Heart right ventricle (tissue), 16 donors: ENCODE measurements around the gene RNASE1. TPM values are rescaled to one million over a fixed set of nuclear protein-coding genes. Genes with fewer than 3 reads are reported as not detected.

Source experiments
- ATAC-seq, 8 donors: fragments of 200-7000 bp; cut with Tn5 transposase; one replicate each; pipeline ENCODE4 v1.9.1; 2020; ENCODE audit warnings: mild to moderate bottlenecking in 8 of 8, moderate library complexity in 8 of 8, moderate number of reproducible peaks in 1 of 8
- DNase-seq, 2 donors: peaks; one replicate each; pipeline ENCODE4 v3.0.0-alpha.2; 2020
- H3K27ac ChIP-seq, 10 donors: fragments of 200-600 bp; sonication (generic) in 2 of 10; one replicate each; pipeline versions ENCODE4 v1.5.0 to v1.8.0; 2020 to 2022; ENCODE audit warnings: mild to moderate bottlenecking in 3 of 10
- H3K27me3 ChIP-seq, 7 donors: fragments of 200-600 bp; one replicate each; pipeline ENCODE4 v1.8.0; 2021 to 2022; ENCODE audit warnings: mild to moderate bottlenecking in 2 of 7
- H3K36me3 ChIP-seq, 9 donors: fragments of 200-600 bp; sonication (generic) in 1 of 9; one replicate each; pipeline versions ENCODE4 v1.5.0 to v1.8.0; 2020 to 2022; ENCODE audit warnings: mild to moderate bottlenecking in 2 of 9
- H3K4me1 ChIP-seq, 9 donors: fragments of 200-600 bp; sonication (generic) in 1 of 9; one replicate each; pipeline versions ENCODE4 v1.5.0 to v1.8.0; 2020 to 2022; ENCODE audit warnings: mild to moderate bottlenecking in 4 of 9
- H3K4me3 ChIP-seq, 10 donors: fragments of 200-600 bp; sonication (generic) in 2 of 10; one replicate each; pipeline versions ENCODE4 v1.5.0 to v1.8.0; 2020 to 2022; ENCODE audit warnings: mild to moderate bottlenecking in 7 of 10, moderate library complexity in 2 of 10
- H3K9me3 ChIP-seq, 11 donors: fragments of 200-600 bp in 10 of 11; sonication (generic) in 2 of 11; one replicate each; pipeline versions ENCODE4 v1.5.0 to v1.8.0; 2013 to 2022; ENCODE audit warnings: mild to moderate bottlenecking in 2 of 11, control low read depth in 1 of 11, moderate library complexity in 1 of 11
- WGBS, 2 donors: extraction: QIAGEN DNeasy Blood & Tissue Kit; methylation state at CpG; one replicate each; pipeline ENCODE4 v1.1.7; 2013; ENCODE audit warnings: inconsistent platforms in 1 of 2; 5-methylcytosine and 5-hydroxymethylcytosine counted together
- intact Hi-C, 10 donors: fragments of 100-400 bp; cut with DNase I; formaldehyde crosslinking; loops; one replicate each; pipeline versions ENCODE4 v1.11.1 to v1.14.2; 2022
- polyA plus RNA-seq, 2 donors: library from polyadenylated mRNA; stranded (reverse); fragments of 200-250 nt; gene quantifications; one replicate each; pipeline ENCODE4 v1.2.3, GENCODE V29; 2013
- total RNA-seq, 10 donors: library from RNA; stranded (reverse); fragmentation: NEBNext Ultra II Directional in 3 of 10; extraction: Animal tissue kit (Norgen Biotek cat#: 25700) in 3 of 10; gene quantifications; one replicate each; pipeline versions ENCODE4 v1.2.1 to v1.2.4, GENCODE V29; 2021 to 2023
- TF ChIP-seq, protein P1 (sequence below), 9 donors: fragments of 200-600 bp; sonication (generic) in 2 of 9; IDR thresholded peaks; one replicate each; pipeline versions ENCODE4 v1.5.0 to v1.8.0; 2021 to 2022; ENCODE audit warnings: antibody characterized with exemption in 9 of 9, mild to moderate bottlenecking in 5 of 9, moderate library complexity in 1 of 9
- donor health status: Arrhythmogenic right ventricular cardiomyopathy.
- donor health status: ischemic (EF 13 %, LVEDD 7.1; RV severe dilation, severe dysfunction).
- donor health status: healthy with polysubstance abuse.
- donor health status: DM: no; HTN: yes; CAD: no.
- donor health status: DM: no; HTN: no; CAD: no.
- donor health status: ischemic (EF 25% LVEDD 6.9; RV normal size, moderate dysfunction).
- donor health status: ischemic (EF 25% LVEDD 5.7; RV mildly dilated, moderate dysfunction).
- donor health status: healthy.
- donor health status: DM: yes; HTN: yes; CAD: no.
- donor health status: Ischemic cardiomyopathy.
- donor health status: ischemic (EF 35%, LVEDD 5.7; RV mildly dilated, moderate dysfunction).
- donor health status: nonischemic (EF 11% LVEDD 7.7; RV severe dilation, severe dysfunction).
- donor health status: DM: yes; HTN: yes; CAD: no.
- donor health status: PGD.
- donor health status: ischemic (EF 29% LVEDD 5.4; RV normal size, mild dysfunction).
- donor health status: nonischemic (EF 23%, LVEDD 6.1; RV moderate dilation, normal function).

The RNASE1 gene
- total and polyA plus RNA-seq, 12 donors: 92.1 to 490 (median 180) TPM

GRCh38 chr14:20774258-20774824 is 28.3 kb downstream of the RNASE1 start:
- ATAC-seq (no peak), DNase-seq (no peak)
- no peaks in the 10 kb centered on the region for H3K27me3 ChIP-seq
- TF ChIP-seq, protein P1, sequence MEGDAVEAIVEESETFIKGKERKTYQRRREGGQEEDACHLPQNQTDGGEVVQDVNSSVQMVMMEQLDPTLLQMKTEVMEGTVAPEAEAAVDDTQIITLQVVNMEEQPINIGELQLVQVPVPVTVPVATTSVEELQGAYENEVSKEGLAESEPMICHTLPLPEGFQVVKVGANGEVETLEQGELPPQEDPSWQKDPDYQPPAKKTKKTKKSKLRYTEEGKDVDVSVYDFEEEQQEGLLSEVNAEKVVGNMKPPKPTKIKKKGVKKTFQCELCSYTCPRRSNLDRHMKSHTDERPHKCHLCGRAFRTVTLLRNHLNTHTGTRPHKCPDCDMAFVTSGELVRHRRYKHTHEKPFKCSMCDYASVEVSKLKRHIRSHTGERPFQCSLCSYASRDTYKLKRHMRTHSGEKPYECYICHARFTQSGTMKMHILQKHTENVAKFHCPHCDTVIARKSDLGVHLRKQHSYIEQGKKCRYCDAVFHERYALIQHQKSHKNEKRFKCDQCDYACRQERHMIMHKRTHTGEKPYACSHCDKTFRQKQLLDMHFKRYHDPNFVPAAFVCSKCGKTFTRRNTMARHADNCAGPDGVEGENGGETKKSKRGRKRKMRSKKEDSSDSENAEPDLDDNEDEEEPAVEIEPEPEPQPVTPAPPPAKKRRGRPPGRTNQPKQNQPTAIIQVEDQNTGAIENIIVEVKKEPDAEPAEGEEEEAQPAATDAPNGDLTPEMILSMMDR (IDR thresholded peaks at IDR 0.05): no peak
- no peaks in the 10 kb centered on the region for H3K9me3 ChIP-seq
- intact Hi-C loops: no loop called here
- no peak overlapping the region for H3K27ac ChIP-seq
- no peak overlapping the region for H3K4me3 ChIP-seq
- 81 to 87% methylated on average over 5 of the region's 5 CpGs for WGBS, 2 donors
- H3K4me1 ChIP-seq: peaks cover 0 to 4% (median 0%) of the 10 kb centered on the region in 9 donors
- no peaks in the 10 kb centered on the region for H3K36me3 ChIP-seq

DNA sequence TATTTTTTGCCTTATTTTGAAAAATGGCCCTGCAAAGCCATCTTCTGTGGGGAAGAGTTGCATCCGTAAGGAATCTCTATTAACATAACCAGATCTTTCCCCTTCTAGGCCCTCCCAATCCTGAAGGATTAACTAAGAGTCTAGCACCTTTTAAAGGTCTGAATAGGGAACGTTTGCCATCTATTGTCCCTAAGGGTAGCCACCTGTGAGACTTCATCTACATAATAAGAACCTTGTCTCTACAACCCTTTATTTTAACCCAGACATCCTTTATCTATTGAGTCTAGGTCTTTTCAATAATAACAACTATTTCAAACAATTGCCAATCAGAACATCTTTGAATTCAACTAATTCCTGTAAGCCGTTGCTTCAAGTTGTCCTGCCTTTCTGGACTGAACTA is 30.0 kb downstream of the RNASE1 start:
- WGBS, 2 donors: 76 to 78% methylated on average over 3 of the region's 3 CpGs
- no peaks in the 10 kb centered on the region for H3K36me3 ChIP-seq
- intact Hi-C loops: no loop called here
- H3K4me1 ChIP-seq: peaks cover 0 to 14% (median 0%) of the 10 kb centered on the region in 9 donors
- H3K27ac ChIP-seq: no peak overlapping the region
- no peak overlapping the region for H3K4me3 ChIP-seq
- no peak for ATAC-seq
- no peaks in the 10 kb centered on the region for H3K27me3 ChIP-seq
- H3K9me3 ChIP-seq: no peaks in the 10 kb centered on the region
- DNase-seq: no peak
- TF ChIP-seq, protein P1 (IDR thresholded peaks at IDR 0.05): no peak

DNA sequence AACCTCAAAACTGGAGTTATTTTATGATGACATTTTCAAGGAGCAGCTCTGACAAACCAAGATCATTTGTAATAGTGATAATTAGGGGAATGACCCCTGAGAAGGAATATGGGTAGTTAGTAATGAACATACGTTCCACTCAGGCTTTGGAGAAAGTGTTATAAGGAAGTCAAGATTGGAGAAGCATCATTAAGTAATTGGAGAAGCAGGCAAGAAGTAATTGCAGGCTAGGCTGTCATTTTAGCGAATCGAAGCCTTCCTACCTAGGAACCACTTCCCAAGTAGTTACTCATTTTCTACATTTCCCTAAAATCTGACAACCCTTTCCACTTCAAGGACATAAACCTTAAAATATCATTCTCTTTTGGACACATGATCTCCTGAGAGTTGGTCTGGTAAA is 33.2 kb downstream of the RNASE1 start:
- no peak for ATAC-seq
- 77 to 89% methylated on average over 3 of the region's 3 CpGs for WGBS, 2 donors
- TF ChIP-seq, protein P1 (IDR thresholded peaks at IDR 0.05): no peak
- no peaks in the 10 kb centered on the region for H3K36me3 ChIP-seq
- no peak overlapping the region for H3K4me3 ChIP-seq
- H3K4me1 ChIP-seq: peaks cover 0 to 14% (median 0%) of the 10 kb centered on the region in 9 donors
- no peak overlapping the region for H3K27ac ChIP-seq
- DNase-seq: no peak
- no peaks in the 10 kb centered on the region for H3K9me3 ChIP-seq
- intact Hi-C loops: loop anchor here in 2 of 10 donors (5.0 to 10.0 kb wide), 2 partner anchors 63 to 65 kb away; no protein-coding TSS in a partner anchor
- no peaks in the 10 kb centered on the region for H3K27me3 ChIP-seq

GRCh38 chr14:20768593-20768892 is 34.1 kb downstream of the RNASE1 start:
- Histone ChIP-seq H3K4me3 (no peak overlapping the region), H3K27ac (peak overlapping the region in 1 of 10 donors; percentile 27), H3K27me3 (no peaks in the 10 kb centered on the region), H3K36me3 (no peaks in the 10 kb centered on the region), H3K9me3 (no peaks in the 10 kb centered on the region), H3K4me1 (peaks cover 0 to 14% (median 0%) of the 10 kb centered on the region in 9 donors)
- peak in 4 of 8 donors; percentile 19 to 72 (median 51) for ATAC-seq
- intact Hi-C loops: loop anchor here in 2 of 10 donors (5.0 to 10.0 kb wide), 2 partner anchors 64 kb away; no protein-coding TSS in a partner anchor
- 58 to 60% methylated on average over 3 of the region's 3 CpGs for WGBS, 2 donors
- DNase-seq: no peak
- TF ChIP-seq, protein P1 (IDR thresholded peaks at IDR 0.05): no peak
